LNCaP clone FGC (cell line): ENCODE data around the gene CETN1.

Experiments used
- DNase-seq: peaks from one replicate; pipeline ENCODE4 v3.0.0-alpha.2; 2011; ENCODE audit warnings: low read depth
- H3K4me3 ChIP-seq: 2 replicates; pipeline ENCODE4 v1.5.1; 2011; ENCODE audit warnings: mild to moderate bottlenecking, low read depth, low read length, control low read depth
- CTCF ChIP-seq: IDR thresholded peaks from 2 replicates; pipeline ENCODE4 v1.5.1; 2012; ENCODE audit warnings: mild to moderate bottlenecking; ENCODE audit not compliant: control insufficient read depth, insufficient read depth; ENCODE audit errors: extremely low read depth

CETN1 gene

GRCh38 chr18:595068-595467 is 14.9 kb downstream of the CETN1 start:
- DNase-seq, result no peak

GRCh38 chr18:595571-595970 is 15.4 kb downstream of the CETN1 start:
- no peak for DNase-seq
- no peak for TF ChIP-seq CTCF
- H3K4me3 ChIP-seq, result no peak overlapping the region

More at GRCh38 chr18:595068-595467, 14.9 kb downstream of the CETN1 start:
- no peak for TF ChIP-seq CTCF
- H3K4me3 ChIP-seq, result no peak overlapping the region

GRCh38 chr18:596288-596881 is 16.2 kb downstream of the CETN1 start:
- TF ChIP-seq CTCF, result no peak
- DNase-seq, result peak; percentile 27

GRCh38 chr18:598124-598589 is 18.0 kb downstream of the CETN1 start:
- no peak for DNase-seq
- TF ChIP-seq CTCF, result no peak
- H3K4me3 ChIP-seq, result no peak overlapping the region

More at GRCh38 chr18:596288-596881, 16.2 kb downstream of the CETN1 start:
- H3K4me3 ChIP-seq, result peak overlapping the region; percentile 33

- H3K4me3 ChIP-seq, result no peak overlapping the region
- TF ChIP-seq CTCF, result no peak
- no peak for DNase-seq
Measured at GRCh38 chr18:600107-600506, 19.9 kb downstream of the CETN1 start.

- H3K4me3 ChIP-seq, result no peak overlapping the region
- no peak for TF ChIP-seq CTCF
- no peak for DNase-seq
Measured at GRCh38 chr18:604771-605170, 24.6 kb downstream of the CETN1 start.

GRCh38 chr18:607930-608329 is 27.8 kb downstream of the CETN1 start:
- H3K4me3 ChIP-seq, result no peak overlapping the region
- TF ChIP-seq CTCF, result no peak
- no peak for DNase-seq
